T-helper 2 cell treated with Interferon-gamma antibody and Interleukin-4, amounts not matched to agents 5 μg/mL and 100 μg/mL, for 36 hours (primary cell): ENCODE data around the gene TUBA3E.
"Not testable (repeated sequence)": the region's sequence is repeated elsewhere in the genome, so short reads cannot be mapped to it uniquely, and the experiment has no call there.

ENCODE experiments used
- DNase-seq: peaks from one replicate; pipeline ENCODE4 v3.0.0; 2021; ENCODE audit warnings: low spot score
- H3K27ac Mint-ChIP-seq: one replicate; pipeline ENCODE4 v1.8.0; 2021; ENCODE audit warnings: mild to moderate bottlenecking, mixed read lengths
- H3K27me3 Mint-ChIP-seq: one replicate; pipeline ENCODE4 v1.8.0; 2021; ENCODE audit warnings: low read depth, mixed read lengths
- H3K36me3 Mint-ChIP-seq: one replicate; pipeline ENCODE4 v1.8.0; 2021; ENCODE audit warnings: low read depth, mixed read lengths
- H3K4me1 Mint-ChIP-seq: one replicate; pipeline ENCODE4 v1.8.0; 2021; ENCODE audit warnings: low read depth, mixed read lengths
- H3K4me3 Mint-ChIP-seq: one replicate; pipeline ENCODE4 v1.8.0; 2022; ENCODE audit warnings: mild to moderate bottlenecking, moderate library complexity, mixed read lengths
- H3K9me3 Mint-ChIP-seq: one replicate; pipeline ENCODE4 v1.8.0; 2021; ENCODE audit warnings: mixed read lengths

Gene TUBA3E

DNA sequence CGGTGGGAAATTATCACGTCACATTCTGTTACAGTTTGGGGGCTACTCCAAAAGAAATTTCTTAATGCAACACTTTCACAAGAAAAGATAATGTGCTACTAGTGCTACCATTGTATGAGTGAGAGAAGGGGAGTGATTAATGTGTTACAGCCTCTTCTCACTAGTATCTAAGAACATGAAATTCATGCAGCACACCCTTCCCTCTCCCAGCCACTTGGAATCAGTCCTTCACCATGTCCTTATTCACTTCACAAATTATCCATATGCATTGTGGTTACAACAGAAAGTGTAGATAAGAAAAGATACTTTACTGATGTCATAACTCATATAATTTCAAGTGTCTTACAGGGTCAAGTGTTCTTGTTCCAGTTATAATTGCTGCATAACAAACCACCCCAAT lies 20.9 kb upstream of the TUBA3E start:
- H3K4me3 Mint-ChIP-seq, H3K9me3 Mint-ChIP-seq, DNase-seq, H3K36me3 Mint-ChIP-seq, H3K4me1 Mint-ChIP-seq, H3K27ac Mint-ChIP-seq: not testable (repeated sequence)
- H3K27me3 Mint-ChIP-seq = peaks cover 18% of the 10 kb centered on the region

DNA sequence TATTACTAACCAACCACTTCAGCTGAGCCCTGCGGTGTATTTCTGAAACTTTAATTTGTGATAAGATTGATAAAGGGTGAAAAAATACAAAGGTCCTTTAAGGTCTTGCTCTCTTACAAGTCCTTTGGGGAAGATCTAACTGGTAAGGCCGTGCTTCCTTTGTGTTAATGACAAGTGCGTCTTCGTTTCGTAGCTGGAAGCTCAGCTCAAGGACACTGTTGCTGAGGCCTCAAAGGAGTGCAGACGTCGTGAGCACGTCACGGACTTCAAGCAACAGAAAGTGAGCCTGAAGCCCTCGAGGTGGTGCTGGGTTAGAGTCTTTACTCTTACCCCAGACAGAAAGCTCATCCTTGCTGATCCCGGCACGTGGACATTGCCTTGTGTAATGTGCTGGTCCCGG lies 8.8 kb upstream of the TUBA3E start:
- not testable (repeated sequence) for H3K4me1 Mint-ChIP-seq, H3K4me3 Mint-ChIP-seq, H3K27ac Mint-ChIP-seq, H3K27me3 Mint-ChIP-seq, H3K36me3 Mint-ChIP-seq, H3K9me3 Mint-ChIP-seq, DNase-seq

DNA sequence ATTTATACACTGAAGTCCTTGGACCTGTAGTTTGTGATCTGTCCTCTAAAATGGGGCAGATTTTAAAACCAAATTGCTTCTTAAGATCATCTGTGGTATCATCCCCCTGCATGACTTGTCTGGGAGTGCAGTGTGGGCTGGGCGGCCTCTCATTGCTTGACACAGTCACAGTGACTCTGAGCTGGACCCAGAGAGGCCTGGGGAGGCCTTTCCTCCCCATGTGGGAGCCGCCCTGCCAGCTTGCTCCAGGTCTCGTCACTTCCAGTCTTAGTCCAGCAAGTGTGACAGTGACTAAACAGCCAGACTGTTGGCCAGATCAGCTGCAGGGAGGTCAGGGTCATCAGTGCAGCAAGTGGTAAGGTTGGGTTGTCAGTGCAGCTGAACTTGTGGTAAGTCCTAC lies 4.9 kb upstream of the TUBA3E start:
- not testable (repeated sequence) for H3K4me3 Mint-ChIP-seq, H3K9me3 Mint-ChIP-seq, H3K27ac Mint-ChIP-seq, DNase-seq, H3K27me3 Mint-ChIP-seq, H3K4me1 Mint-ChIP-seq, H3K36me3 Mint-ChIP-seq

DNA sequence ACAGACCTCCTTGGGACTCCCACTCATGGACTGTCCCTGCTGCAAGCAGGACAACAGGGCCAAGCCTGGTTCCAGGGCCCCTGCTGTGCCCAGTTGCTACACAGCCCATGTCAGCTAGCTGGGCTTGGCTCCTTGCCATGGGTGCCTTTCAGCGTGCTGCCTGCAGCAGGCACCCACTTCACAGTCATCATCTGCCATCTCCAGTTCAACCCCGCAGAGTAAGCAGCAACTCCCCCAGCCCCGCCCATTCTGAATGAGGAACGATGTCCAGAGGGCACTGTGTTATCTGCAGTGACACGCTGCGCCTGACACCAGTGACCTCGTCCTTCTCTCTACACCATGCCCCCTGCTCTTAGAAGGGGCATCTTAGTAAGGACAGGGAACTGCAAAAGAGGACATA lies 4.3 kb upstream of the TUBA3E start:
- DNase-seq, H3K4me3 Mint-ChIP-seq, H3K4me1 Mint-ChIP-seq, H3K9me3 Mint-ChIP-seq, H3K36me3 Mint-ChIP-seq, H3K27me3 Mint-ChIP-seq, H3K27ac Mint-ChIP-seq: not testable (repeated sequence)

DNA sequence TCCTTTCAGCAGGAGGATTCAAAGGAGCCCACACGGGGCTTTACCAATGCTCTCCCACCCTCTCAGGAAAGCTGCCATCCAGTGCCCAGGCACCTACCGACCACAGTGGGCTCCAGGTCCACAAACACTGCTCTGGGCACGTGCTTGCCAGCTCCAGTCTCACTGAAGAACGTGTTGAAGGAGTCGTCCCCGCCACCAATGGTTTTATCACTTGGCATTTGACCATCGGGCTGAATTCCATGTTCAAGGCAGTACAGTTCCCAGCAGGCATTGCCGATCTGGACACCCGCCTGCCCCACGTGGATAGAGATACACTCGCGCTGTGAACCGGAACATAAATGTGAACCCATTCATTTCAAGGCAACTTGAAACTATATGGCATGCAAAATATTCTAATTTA lies 2.2 kb downstream of the TUBA3E start:
- not testable (repeated sequence) for H3K36me3 Mint-ChIP-seq, H3K4me3 Mint-ChIP-seq, H3K27ac Mint-ChIP-seq, H3K4me1 Mint-ChIP-seq, DNase-seq, H3K27me3 Mint-ChIP-seq, H3K9me3 Mint-ChIP-seq

DNA sequence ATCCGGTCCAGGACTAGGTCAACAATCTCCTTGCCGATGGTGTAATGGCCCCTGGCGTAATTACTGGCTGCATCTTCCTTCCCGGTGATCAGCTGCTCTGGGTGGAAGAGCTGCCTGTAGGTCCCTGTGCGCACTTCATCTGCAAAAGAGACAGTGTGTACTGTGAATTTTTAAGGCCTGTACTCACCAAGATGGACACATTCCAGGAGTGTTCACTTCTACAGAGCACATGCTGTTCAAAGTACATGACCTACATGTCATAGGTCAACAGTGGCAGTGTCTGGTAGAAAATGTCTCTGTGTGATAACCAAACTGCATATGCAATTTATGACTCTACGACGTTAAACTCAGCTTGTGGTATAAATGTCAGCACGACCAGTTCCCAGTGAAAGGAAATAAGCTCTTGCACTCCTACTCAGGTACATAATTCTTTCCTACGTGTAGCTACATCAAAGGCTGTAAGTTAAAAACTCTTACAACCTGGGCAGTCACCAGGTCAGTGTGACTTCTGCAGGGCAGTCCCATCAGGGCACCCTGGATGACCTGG lies 3.1 kb downstream of the TUBA3E start:
- H3K27me3 Mint-ChIP-seq, H3K4me1 Mint-ChIP-seq, DNase-seq, H3K4me3 Mint-ChIP-seq, H3K9me3 Mint-ChIP-seq, H3K27ac Mint-ChIP-seq: not testable (repeated sequence)
- H3K36me3 Mint-ChIP-seq = peaks cover 10% of the 10 kb centered on the region

DNA sequence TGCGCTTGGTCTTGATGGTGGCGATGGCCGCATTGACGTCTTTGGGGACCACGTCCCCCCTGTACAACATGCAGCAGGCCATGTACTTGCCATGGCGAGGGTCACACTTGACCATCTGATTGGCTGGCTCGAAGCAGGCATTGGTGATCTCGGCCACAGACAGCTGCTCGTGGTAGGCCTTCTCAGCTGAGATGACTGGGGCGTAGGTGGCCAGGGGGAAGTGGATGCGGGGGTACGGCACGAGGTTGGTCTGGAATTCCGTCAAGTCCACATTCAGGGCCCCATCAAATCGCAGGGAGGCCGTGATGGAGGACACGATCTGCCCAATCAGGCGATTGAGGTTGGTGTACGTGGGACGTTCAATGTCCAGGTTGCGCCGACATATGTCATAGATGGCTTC lies 4.4 kb downstream of the TUBA3E start:
- H3K9me3 Mint-ChIP-seq, DNase-seq: not testable (repeated sequence)
- H3K36me3 Mint-ChIP-seq = peaks cover 10% of the 10 kb centered on the region

DNA sequence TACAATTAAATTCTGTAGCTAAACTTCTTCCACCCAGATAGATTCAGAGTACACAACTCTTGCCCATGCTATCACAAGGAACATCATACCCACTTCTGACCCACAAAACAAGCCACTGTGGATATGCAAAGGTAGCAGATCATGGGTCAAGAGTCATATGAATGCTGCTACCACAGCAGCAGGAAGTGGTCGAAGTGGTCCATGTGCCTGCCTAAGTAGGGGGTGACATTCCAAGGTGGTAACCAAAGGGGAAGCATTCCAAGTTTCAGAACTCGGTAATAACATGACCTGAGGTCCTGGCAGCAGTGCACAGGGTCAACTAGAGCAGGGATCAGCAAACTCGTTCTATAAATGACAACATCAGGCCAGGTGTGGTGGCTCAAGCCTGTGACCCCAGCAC lies 5.8 kb downstream of the TUBA3E start:
- H3K9me3 Mint-ChIP-seq, H3K4me1 Mint-ChIP-seq, H3K27ac Mint-ChIP-seq, DNase-seq, H3K27me3 Mint-ChIP-seq, H3K4me3 Mint-ChIP-seq: not testable (repeated sequence)
- peaks cover 10% of the 10 kb centered on the region for H3K36me3 Mint-ChIP-seq

More for the DNA sequence above, 4.4 kb downstream of the TUBA3E start:
- H3K27ac Mint-ChIP-seq, H3K4me3 Mint-ChIP-seq, H3K27me3 Mint-ChIP-seq, H3K4me1 Mint-ChIP-seq: not testable (repeated sequence)

DNA sequence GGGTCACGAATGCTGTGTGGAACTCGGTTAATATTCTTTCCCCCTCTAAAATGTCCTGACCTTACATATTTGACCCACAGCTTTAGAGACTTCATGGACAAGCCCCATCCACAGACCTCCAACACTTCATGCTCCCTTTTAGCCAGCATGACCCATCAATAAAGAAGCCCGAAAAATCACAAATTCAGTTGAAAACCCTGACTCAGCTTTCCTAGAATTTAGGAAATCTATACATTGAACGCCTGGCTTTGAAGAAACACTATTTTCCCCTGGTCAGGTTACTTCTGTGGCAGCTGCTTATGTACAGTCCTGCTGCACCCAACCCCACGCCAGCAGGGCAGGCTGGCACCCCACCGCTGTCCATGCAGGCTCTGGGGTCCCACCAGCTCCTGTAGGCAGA lies 6.9 kb downstream of the TUBA3E start:
- H3K27me3 Mint-ChIP-seq, H3K9me3 Mint-ChIP-seq, H3K4me1 Mint-ChIP-seq, DNase-seq, H3K27ac Mint-ChIP-seq, H3K4me3 Mint-ChIP-seq: not testable (repeated sequence)
- H3K36me3 Mint-ChIP-seq = peaks cover 10% of the 10 kb centered on the region

DNA sequence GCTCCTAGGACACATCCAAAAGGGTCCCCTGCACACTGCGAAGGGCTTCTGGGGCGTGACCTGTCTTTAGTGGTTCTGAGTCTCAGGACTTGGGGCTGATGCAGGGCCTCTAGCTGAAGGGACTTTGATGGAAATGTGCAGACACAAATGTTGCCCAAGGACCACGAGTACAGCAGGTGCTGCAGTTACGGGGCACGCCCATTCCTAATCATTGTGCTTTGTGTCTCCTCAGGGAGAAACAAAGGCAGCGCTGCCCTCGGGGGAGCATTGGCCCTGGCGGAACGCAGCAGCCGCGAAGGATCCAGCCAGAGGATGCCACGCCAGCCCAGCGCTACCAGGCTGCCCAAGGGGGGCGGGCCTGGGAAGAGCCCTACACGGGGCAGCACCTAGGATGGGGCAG lies 8.0 kb downstream of the TUBA3E start:
- no peak for DNase-seq
- no peaks in the 10 kb centered on the region for H3K9me3 Mint-ChIP-seq
- peaks cover 10% of the 10 kb centered on the region for H3K4me1 Mint-ChIP-seq
- H3K27me3 Mint-ChIP-seq = no peaks in the 10 kb centered on the region
- no peak overlapping the region for H3K4me3 Mint-ChIP-seq
- H3K36me3 Mint-ChIP-seq = peaks cover 10% of the 10 kb centered on the region
- no peak overlapping the region for H3K27ac Mint-ChIP-seq

DNA sequence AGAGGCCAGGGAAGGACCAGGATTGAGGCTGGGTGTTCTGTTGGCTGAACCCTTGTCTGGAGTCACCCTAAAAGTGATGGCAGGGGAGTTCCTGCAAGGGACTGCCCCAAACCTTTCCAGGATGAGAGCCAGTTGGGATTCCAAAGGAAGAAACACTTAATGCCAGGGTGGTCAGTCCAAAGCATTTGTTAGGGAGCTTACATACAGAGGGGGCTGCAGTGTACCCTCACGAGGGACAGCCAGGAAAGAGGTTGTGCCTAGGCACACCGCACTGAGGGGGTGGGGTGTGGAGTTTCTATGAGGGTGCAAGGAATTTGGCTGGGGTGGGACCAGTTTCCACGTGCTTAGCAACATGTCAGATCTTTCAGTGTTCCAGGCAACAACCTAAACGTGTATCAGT lies 9.3 kb downstream of the TUBA3E start:
- not testable (repeated sequence) for H3K4me3 Mint-ChIP-seq, DNase-seq, H3K27ac Mint-ChIP-seq, H3K9me3 Mint-ChIP-seq, H3K27me3 Mint-ChIP-seq
- peaks cover 12% of the 10 kb centered on the region for H3K36me3 Mint-ChIP-seq
- H3K4me1 Mint-ChIP-seq = peaks cover 12% of the 10 kb centered on the region

DNA sequence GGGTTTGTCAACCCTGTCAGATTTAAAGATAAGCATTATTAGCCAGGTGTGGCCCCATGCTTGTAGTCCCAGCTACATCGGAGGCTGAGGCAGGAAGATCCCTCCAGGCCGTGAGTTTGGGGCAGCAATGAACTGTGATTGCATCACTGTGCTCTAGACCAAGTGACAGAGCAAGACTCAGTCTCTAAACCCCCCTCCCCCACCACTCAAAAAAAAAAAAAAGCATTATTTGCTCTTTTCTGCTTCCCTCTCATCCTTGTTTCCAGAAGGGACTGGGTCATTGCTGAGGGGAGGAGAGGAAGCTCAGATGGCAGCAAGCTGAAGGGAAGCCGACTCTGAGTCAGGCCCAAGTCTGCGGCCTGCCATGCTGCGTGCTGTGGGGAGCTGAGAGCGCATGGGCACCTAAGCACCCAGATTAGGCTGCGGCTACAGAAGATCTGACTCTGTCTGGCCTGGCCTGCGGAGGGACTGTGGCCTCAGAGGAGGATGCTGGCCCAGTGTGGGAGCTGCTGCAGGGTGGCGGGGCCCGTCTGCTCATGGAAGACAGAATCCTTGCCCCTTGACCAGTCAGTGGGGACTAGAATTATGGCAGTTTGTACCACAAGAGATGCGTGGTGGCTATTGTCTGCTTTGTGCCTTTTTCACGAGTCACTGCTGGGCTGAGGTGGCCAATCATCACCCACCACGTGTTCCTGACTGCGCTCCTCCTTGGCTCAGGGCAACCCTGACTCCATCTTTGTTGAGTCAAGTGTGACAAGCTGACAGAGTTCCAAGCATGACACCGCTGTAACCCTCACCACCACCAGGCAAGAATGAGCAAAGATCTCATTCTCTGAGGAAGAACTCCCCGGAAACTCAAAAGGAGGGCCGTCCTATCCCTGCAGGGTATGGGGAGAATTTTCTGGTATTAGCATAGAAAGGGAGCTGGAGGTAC lies 10.1 kb downstream of the TUBA3E start:
- H3K4me1 Mint-ChIP-seq = peaks cover 14% of the 10 kb centered on the region
- DNase-seq, H3K27me3 Mint-ChIP-seq, H3K4me3 Mint-ChIP-seq, H3K9me3 Mint-ChIP-seq, H3K27ac Mint-ChIP-seq: not testable (repeated sequence)
- H3K36me3 Mint-ChIP-seq = peaks cover 14% of the 10 kb centered on the region

DNA sequence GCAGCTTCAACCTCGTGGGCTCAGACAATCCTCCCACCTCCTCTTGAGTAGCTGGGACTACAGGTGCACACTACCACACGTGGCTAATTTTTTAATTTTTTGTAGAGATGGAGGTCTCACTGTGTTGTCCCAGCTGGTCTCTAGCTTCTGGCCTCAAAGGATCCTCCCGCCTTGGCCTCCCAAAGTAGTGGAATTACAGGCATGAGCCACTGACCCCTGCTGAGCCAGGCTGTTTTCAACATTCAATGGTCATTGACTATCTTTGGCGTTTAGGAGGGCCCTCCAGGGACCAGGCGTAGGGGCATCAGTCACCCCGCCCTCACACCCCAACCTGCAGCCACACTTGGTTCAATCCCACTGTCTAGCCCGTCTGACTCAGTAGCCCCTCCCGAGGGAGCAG lies 11.0 kb downstream of the TUBA3E start:
- no peak overlapping the region for H3K27ac Mint-ChIP-seq
- no peaks in the 10 kb centered on the region for H3K27me3 Mint-ChIP-seq
- H3K4me3 Mint-ChIP-seq = no peak overlapping the region
- DNase-seq = no peak
- H3K9me3 Mint-ChIP-seq = no peaks in the 10 kb centered on the region
- peaks cover 12% of the 10 kb centered on the region for H3K36me3 Mint-ChIP-seq
- peaks cover 11% of the 10 kb centered on the region for H3K4me1 Mint-ChIP-seq

DNA sequence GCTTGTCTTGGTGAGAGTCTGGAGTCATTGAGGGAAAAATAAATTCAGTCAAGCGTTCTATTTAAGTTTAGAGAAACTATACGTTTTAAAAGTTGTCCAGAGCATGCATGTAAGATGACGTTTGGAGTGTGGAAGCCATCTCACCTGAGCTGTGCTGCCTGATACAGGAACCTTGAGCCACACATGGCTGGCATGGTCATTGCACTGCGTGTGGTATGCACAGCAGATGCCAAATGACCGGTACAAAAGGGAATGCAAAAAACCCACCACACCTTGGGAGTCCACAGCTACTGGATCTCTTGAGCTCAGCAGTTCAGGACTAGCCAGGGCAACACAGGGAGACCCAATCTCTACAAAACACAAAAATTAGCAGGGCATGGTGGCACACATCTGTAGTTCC lies 11.8 kb downstream of the TUBA3E start:
- DNase-seq = no peak
- Mint-ChIP-seq H3K9me3 (no peaks in the 10 kb centered on the region), H3K4me1 (peaks cover 10% of the 10 kb centered on the region), H3K27me3 (no peaks in the 10 kb centered on the region), H3K4me3 (no peak overlapping the region), H3K27ac (no peak overlapping the region), H3K36me3 (peaks cover 8% of the 10 kb centered on the region)

DNA sequence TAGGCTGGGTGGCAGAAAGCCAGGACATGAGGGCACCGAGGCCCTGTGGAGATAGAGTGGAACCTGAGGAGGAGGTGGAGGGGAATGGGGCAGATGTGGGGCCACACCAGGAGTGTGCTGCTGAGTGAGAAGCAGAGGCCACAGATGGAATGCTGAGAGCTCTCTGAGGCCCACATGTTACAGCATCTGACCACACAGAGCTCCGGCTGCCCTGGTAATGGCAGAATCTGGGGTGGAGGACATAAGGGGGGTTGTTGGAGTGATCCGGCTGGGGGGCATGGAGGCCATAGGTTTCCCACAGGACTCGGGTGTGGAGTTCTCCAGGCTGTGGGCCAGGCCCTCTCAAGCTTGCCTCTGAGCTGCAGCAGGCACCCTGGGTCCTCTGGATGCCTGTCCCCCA lies 12.3 kb downstream of the TUBA3E start:
- DNase-seq = no peak
- H3K9me3 Mint-ChIP-seq = no peaks in the 10 kb centered on the region
- peak overlapping the region; percentile 20 for H3K27ac Mint-ChIP-seq
- no peak overlapping the region for H3K4me3 Mint-ChIP-seq
- H3K27me3 Mint-ChIP-seq = no peaks in the 10 kb centered on the region
- peaks cover 9% of the 10 kb centered on the region for H3K4me1 Mint-ChIP-seq
- peaks cover 8% of the 10 kb centered on the region for H3K36me3 Mint-ChIP-seq
